ENCODE measurements around the gene RAB37. TPM values are rescaled to one million over a fixed set of nuclear protein-coding genes. Genes with fewer than 3 reads are reported as not detected.

Gene RAB37
- total RNA-seq, 2 donors from 2014 or later: 7.6 to 14.2 TPM

- intact Hi-C loops (cut with DNase I, micrococcal nuclease): no loop called here
- no peak for ATAC-seq
- no peak for DNase-seq
Measured at GRCh38 chr17:74754832-74755231, 17.8 kb downstream of the RAB37 start.

- intact Hi-C loops (cut with DNase I, micrococcal nuclease): no loop called here
- ATAC-seq (no peak), DNase-seq (no peak)
Measured at GRCh38 chr17:74755533-74755932, 18.5 kb downstream of the RAB37 start.

GRCh38 chr17:74756891-74757290 is 19.8 kb downstream of the RAB37 start:
- no peak for DNase-seq
- intact Hi-C loops (cut with DNase I, micrococcal nuclease): no loop called here
- no peak for ATAC-seq

GRCh38 chr17:74757502-74757901 is 20.4 kb downstream of the RAB37 start:
- intact Hi-C loops (cut with DNase I, micrococcal nuclease): no loop called here
- peak; percentile 43 for ATAC-seq

GRCh38 chr17:74757931-74758847 is 21.1 kb downstream of the RAB37 start:
- DNase-seq: peak in 1 of 2 donors; percentile 47
- peak; percentile 76 for ATAC-seq
- intact Hi-C loops (cut with DNase I, micrococcal nuclease): no loop called here

More at GRCh38 chr17:74757502-74757901, 20.4 kb downstream of the RAB37 start:
- DNase-seq: peak in 1 of 2 donors; percentile 64

- intact Hi-C loops (cut with DNase I, micrococcal nuclease): no loop called here
- ATAC-seq: peak; percentile 52
- peak in 1 of 2 donors; percentile 37 for DNase-seq
Measured at GRCh38 chr17:74758848-74759168, 21.8 kb downstream of the RAB37 start.

- ATAC-seq (no peak), DNase-seq (peak in 1 of 2 donors; percentile 51)
- intact Hi-C loops (cut with DNase I, micrococcal nuclease): no loop called here
Measured at GRCh38 chr17:74759243-74759801, 22.3 kb downstream of the RAB37 start.

GRCh38 chr17:74759941-74760340 is 22.9 kb downstream of the RAB37 start:
- ATAC-seq (no peak), DNase-seq (no peak)
- intact Hi-C loops (cut with DNase I, micrococcal nuclease): no loop called here

GRCh38 chr17:74760404-74761105 is 23.5 kb downstream of the RAB37 start:
- intact Hi-C loops (cut with DNase I, micrococcal nuclease): no loop called here
- no peak for ATAC-seq
- DNase-seq: no peak

GRCh38 chr17:74761419-74761818 is 24.4 kb downstream of the RAB37 start:
- ATAC-seq: no peak
- DNase-seq: no peak
- intact Hi-C loops (cut with DNase I, micrococcal nuclease): no loop called here

- intact Hi-C loops (cut with DNase I, micrococcal nuclease): no loop called here
- ATAC-seq (no peak), DNase-seq (no peak)
Measured at GRCh38 chr17:74761931-74762330, 24.9 kb downstream of the RAB37 start.

- intact Hi-C loops (cut with DNase I, micrococcal nuclease): no loop called here
- ATAC-seq (peak; percentile 88), DNase-seq (peak; percentile 78 to 82)
Measured at GRCh38 chr17:74763565-74764387, 26.7 kb downstream of the RAB37 start.

GRCh38 chr17:74764751-74765286 is 27.8 kb downstream of the RAB37 start:
- no peak for ATAC-seq
- intact Hi-C loops (cut with DNase I, micrococcal nuclease): no loop called here
- DNase-seq: no peak

GRCh38 chr17:74766413-74766812 is 29.4 kb downstream of the RAB37 start:
- DNase-seq: no peak
- ATAC-seq: no peak
- intact Hi-C loops (cut with DNase I, micrococcal nuclease): no loop called here

GRCh38 chr17:74767111-74767516 is 30.1 kb downstream of the RAB37 start:
- intact Hi-C loops (cut with DNase I, micrococcal nuclease): no loop called here
- ATAC-seq: no peak
- DNase-seq: no peak

GRCh38 chr17:74768069-74768762 is 31.2 kb downstream of the RAB37 start:
- intact Hi-C loops (cut with DNase I, micrococcal nuclease): no loop called here
- DNase-seq (no peak), ATAC-seq (no peak)

- intact Hi-C loops (cut with DNase I, micrococcal nuclease): no loop called here
- ATAC-seq (no peak), DNase-seq (no peak)
Measured at GRCh38 chr17:74768763-74769114, 31.7 kb downstream of the RAB37 start.

GRCh38 chr17:74769266-74769855 is 32.3 kb downstream of the RAB37 start:
- no peak for DNase-seq
- intact Hi-C loops (cut with DNase I, micrococcal nuclease): no loop called here
- ATAC-seq: no peak
